ENCODE results near the gene RAB11A.
"Not testable (repeated sequence)": the region's sequence is repeated elsewhere in the genome, so short reads cannot be mapped to it uniquely, and the experiment has no call there.

RAB11A gene

DNA sequence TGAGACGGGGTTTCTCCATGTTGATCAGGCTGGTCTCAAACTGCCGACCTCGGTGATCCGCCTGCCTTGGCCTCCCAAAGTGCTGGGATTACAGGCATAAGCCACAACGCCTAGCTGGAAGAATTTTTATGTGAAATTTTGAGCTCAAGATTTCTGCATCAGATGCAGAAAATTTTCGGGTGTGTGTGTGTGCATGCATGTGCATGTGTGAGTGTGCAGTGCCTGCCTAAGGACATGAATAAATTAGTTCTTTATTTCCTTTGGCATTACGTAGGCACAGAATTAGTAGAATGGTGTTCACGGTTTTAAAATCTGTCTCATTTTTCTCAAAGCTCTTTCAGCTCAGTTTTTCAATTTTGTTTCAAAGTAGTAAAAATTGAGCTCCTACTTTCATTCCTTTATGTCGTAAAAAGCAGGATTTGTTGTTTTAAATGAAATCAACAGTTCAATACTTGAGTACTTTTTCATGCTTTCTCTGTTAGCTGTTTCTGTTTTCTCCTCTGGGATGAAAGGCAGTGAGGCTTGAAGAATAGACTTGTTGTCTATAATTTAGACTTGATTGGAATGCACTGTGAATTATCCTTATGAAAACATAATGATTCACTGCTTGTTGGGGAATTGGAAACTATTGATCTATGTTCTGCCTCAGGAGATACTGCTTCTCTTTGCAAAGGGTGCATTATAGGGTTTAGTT, 23.3 kb upstream of the RAB11A start:
- DNase-seq (ENCODE audit: low read depth) = no peak

DNA sequence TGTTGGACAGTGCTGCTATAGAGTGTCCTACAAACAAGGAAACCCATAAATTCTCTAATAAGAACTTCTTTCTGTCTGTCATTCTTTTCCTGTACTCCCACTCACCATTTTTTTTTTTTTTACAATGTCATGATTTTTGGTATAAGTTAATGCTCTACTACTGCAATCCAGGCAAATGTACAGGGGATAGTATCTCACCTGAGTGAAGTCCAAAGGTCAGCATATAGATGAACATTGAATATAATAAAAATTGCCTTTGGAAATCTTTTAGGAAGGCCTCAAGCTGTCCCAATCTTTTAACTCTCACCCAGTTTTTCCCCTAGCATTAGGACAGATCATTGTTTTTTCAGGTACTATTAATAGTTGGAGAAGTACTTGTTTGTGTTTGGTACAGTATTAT, 21.3 kb upstream of the RAB11A start:
- no peak for DNase-seq (ENCODE audit: low read depth)

DNA sequence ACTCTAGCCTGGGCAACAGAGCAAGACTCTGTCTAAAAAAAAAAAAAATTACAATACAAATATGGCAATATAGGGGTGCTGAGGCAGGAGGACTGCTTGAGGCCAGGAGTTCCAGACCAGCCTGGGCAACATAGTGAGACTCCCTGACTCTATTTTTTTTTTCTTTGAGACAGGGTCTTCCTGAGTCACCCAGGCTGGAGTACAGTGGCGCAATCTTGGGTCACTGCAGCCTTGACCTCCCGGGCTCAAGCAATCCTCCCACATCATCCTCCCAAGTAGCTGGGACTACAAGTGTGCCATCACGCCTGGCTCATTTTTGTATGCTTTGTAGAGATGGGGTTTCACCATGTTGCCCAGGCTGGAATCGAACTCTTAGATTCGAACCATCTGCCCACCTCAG, 17.3 kb upstream of the RAB11A start:
- DNase-seq (ENCODE audit: low read depth) = no peak

DNA sequence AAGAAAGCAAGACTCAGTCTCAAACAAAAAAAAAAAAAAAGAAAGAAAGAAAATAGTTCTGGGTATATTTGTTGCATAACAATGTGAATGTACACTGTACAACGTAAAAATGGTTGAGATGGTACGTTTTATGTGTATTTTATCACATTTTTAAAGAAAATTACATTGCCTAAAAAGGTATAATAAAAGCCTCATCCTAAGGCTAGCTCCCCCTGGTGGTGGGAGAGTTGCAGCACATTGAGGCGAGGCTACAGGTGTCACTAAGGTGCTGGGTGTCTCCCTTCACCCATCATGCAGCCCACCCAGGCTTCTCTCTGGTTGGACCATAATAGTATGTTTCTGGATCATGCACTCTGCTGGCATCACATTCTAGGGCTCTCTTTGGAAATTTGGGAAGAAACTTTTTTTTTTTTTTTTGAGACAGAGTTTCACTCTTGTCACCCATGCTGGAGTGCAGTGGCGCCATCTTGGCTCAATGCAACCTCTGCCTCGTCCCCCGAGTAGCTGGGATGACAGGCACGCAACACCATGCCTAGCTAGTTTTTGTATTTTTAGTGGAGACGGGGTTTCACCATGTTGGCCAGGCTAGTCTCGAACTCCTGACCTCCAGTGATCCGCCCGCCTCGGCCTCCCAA, 12.4 kb upstream of the RAB11A start:
- no peak for DNase-seq (ENCODE audit: low read depth)

DNA sequence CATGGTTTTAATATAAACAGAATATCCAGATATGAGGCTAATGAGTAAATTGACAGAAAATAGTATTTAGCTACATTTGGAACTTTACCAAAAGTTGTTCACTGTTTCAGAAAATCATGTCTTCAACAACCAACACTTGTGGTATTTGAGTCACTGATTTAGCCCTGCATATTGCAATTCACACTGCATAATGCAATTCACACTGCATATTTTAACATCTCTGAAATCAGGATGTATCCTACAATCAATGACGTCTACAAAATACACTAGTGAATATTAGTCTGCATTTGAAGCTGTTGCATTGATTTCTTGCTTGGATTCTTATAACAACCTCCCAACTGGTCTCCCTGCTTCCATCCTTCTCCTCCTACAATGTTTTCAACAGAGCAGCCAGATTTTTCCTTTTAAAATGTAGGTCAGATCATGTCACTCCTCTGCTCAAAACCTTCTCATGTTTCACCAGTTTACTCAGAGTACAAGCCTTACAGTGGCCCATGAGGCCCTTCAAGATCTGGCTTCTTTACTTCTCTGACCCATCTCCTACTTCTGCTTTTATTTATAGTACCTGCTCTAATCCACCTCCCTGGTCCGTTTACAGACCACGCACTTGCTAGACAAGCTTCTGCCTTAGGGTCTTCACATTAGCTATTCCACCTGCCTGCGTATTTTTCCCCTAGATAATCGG, 11.4 kb upstream of the RAB11A start:
- no peak for DNase-seq (ENCODE audit: low read depth)

- DNase-seq (ENCODE audit: low read depth) = no peak
Measured at GRCh38 chr15:65862682-65863081, 6.6 kb upstream of the RAB11A start.

DNA sequence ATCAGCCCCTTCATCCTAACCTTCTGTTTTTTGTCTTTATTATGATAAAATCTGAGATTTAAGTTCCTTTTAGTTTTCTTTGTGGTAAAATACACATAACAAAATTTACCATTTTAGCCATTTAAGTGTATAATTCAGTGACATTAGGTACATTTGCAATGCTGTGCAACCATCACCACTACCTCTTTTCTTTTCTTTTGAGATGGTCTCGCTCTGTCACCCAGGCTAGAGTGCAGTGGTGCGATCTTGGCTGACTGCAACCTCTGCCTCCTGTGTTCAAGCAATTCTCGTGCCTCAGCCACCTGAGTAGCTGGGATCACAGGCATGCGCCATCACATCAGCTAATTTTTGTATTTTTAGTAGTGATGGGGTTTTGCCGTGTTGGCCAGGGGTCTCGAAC, 6.2 kb upstream of the RAB11A start:
- no peak for DNase-seq (ENCODE audit: low read depth)

GRCh38 chr15:65867244-65867643, 2.0 kb upstream of the RAB11A start:
- no peak for DNase-seq (ENCODE audit: low read depth)

- not testable (repeated sequence) for DNase-seq (ENCODE audit: low read depth)
Measured at GRCh38 chr15:65867933-65868332, 1.4 kb upstream of the RAB11A start.

GRCh38 chr15:65868546-65869125, 655 bp upstream of the RAB11A start:
- no peak for DNase-seq (ENCODE audit: low read depth)

- DNase-seq (ENCODE audit: low read depth) = no peak
Measured at GRCh38 chr15:65869954-65870871, 922 bp downstream of the RAB11A start.

DNA sequence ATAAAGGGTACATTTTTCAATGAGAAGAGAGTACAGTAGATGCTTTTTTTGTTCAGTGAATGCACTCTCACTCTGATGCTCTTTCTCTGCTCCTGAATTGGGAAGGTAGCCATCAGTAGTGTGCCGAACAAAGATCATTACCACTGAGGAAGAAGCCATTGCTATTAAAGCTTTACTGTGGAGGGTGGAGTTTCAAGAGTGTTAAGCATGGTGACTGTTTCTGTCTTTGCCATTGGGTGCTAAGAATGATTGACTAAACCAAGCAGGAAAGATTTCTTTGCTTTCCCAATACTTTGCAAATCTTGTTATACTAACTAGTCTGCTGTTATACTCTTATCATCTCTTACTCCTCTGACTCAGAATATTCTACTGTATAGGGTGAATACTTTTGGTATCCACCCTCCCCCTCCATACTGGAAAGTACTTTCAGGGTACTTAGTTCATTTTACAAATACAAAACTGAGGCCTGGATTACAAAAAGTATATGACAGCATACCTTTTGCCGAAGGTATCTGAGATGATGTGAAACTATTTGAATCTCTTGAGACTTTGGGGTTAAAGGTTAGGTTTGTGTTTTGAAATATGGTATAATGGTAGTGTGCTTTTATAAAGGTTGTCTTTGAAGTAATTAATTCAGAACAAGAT, 1.7 kb downstream of the RAB11A start:
- DNase-seq (ENCODE audit: low read depth) = no peak

DNA sequence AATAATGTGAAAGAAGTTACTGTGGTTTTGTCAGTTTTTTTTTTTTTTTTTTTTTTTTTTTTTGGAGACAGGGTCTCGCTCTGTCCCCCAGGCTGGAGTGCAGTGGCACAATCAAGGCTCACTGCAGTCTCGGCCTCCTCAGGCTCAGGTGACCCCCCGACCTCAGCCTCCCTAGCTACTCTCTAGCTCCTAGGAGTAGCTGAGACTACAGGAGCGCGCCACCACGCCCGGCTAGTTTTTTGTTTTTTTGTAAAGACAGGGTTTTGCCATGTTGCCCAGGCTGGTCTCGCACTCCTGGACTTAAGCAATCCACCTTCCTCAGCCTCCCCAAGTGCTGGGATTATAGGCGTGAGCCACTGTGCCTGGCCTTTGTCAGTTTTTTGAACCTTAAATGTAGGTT, 2.6 kb downstream of the RAB11A start:
- DNase-seq (ENCODE audit: low read depth) = not testable (repeated sequence)

DNA sequence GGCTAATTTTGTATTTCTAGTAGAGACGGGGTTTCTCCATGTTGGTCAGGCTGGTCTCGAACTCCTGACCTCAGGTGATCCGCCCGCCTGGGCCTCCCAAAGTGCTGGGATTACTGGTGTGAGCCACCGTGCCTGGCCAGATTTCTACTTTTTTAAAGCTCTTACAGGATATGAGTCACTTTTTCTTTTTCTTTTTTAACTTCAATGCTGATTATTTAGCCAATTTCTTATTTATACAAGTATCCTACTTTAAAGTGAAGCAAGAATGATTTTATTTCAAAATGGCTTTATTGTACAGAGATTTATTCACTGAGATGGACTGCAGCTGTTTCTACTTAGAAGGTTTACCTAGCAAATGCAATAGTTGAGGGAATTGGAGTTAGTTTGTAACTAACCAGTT, 3.3 kb downstream of the RAB11A start:
- not testable (repeated sequence) for DNase-seq (ENCODE audit: low read depth)

DNA sequence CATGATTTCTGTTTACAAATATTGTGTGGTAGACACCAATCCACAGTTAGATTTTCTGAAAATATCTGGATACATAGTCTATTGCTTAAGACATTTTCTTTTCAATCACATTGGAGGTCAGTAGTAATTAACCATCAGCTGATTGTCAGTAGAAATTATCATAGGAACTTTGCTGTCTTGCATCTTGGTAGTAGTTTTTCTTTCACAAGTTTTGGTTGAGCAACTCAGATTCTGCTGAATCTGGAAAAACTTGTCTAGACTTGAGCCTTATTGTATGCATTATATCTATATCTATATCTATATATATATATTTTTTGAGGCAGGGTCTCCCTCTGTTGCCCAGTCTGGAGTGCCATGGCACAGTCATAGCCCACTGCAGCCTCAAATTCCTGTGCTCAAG, 4.0 kb downstream of the RAB11A start:
- no peak for DNase-seq (ENCODE audit: low read depth)

DNA sequence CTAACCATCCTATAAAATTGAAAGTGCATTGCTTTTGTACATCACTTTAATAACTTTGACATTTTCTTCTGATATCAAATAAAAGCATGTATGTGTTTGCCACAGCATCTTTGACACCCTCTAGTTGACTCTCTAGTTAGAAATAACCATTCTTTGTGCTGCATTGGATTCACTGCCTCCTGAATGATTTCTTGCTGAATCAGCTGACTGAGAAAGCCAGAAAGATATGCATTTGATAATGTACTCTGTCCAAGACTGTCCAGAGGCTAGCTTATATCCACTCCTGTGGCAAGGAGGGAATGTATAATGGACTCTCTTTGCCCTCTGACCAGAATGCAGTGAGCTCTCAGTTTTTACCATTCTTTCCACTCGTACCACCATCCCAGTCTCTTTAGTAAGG, 6.2 kb downstream of the RAB11A start:
- DNase-seq (ENCODE audit: low read depth) = no peak

- no peak for DNase-seq (ENCODE audit: low read depth)
Measured at GRCh38 chr15:65877749-65878148, 8.5 kb downstream of the RAB11A start.

DNA sequence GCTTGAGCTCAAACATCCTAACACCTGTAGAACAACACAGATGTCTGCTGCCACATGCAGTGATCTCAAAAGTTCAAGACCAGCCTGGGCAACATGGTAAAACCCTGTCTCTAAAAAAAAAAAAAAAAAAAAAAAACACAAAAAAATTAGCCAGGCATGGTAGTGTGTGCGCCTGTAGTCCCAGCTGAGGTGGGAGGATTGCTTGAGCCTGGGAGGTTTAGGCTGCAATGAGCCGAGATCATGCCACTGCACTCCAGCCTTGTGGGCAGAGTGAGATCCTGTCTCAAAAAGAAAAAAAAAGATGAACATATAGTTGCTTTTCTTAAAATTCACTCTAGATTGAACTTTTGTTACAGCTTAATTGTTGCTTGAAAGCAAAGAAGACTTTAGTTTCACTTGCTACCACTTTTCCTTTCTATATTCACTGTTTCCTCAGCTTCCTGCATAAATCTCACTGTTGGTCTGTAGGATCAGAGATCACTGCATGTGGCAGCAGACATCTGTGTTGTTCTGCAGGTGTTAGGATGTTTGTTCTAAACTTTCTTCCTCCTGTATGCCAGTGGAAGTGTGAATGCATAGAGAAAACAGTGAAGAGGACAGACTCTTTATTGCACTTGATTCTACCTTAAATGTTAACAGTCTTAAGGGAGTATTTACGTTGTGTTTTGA, 12.6 kb downstream of the RAB11A start:
- DNase-seq (ENCODE audit: low read depth) = no peak

- DNase-seq (ENCODE audit: low read depth) = no peak
Measured at GRCh38 chr15:65883571-65883970, 14.3 kb downstream of the RAB11A start.

DNA sequence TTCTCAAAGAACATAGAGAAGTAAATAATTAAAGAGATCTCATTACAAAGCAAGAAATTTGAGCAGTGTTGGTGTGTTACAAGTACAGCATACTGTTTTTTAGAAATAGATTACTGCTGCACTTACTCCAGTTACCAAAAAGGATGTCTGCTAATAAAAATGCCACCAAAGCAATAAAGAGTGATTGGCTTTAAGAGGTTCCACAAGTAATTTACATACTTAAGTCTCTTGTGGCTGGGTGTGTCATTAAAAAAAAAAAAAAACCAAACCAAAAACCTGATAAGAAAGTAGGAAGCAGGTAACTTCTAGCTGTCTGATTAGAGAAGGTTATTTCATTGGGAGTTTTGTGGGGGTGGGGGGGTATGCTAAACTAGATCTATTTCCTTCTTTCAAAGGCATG, 15.2 kb downstream of the RAB11A start:
- DNase-seq (ENCODE audit: low read depth) = no peak

GRCh38 chr15:65885668-65886218, 16.5 kb downstream of the RAB11A start:
- DNase-seq (ENCODE audit: low read depth) = no peak

Data from non-pigmented ciliary epithelial cell (primary cell).